GM23338 (cell line): Measurements from ENCODE around the gene PPP6R3. TPM values are rescaled to one million over a fixed set of nuclear protein-coding genes. Genes with fewer than 3 reads are reported as not detected.

Source experiments
- ATAC-seq: fragments of 200-7000 bp; cut with Tn5 transposase; 3 replicates; pipeline ENCODE4 v1.9.1; 2020
- DNase-seq: peaks from one replicate; pipeline ENCODE4 v3.0.0-alpha.2; 2015; ENCODE audit warnings: low spot score
- H2AFZ ChIP-seq: fragments of 200-600 bp; sonication (generic); 2 replicates; pipeline ENCODE4 v1.8.0; 2016; ENCODE audit warnings: antibody characterized with exemption, mild to moderate bottlenecking, moderate library complexity
- H3F3A ChIP-seq: fragments of 200-600 bp; sonication (generic); replicated peaks from 2 replicates; pipeline ENCODE4 v1.8.0; 2017; ENCODE audit warnings: antibody characterized with exemption, mixed run types, low read depth
- H3K27ac ChIP-seq: fragments of 200-600 bp; sonication (generic); 2 replicates; pipeline ENCODE4 v1.6.1; 2016; ENCODE audit warnings: low read depth
- H3K27me3 ChIP-seq: fragments of 200-600 bp; sonication (generic); 2 replicates; pipeline ENCODE4 v1.8.0; 2016; ENCODE audit warnings: mild to moderate bottlenecking, mixed run types, moderate library complexity; ENCODE audit not compliant: insufficient read depth
- H3K36me3 ChIP-seq: fragments of 200-600 bp; sonication (generic); 2 replicates; pipeline ENCODE4 v1.8.0; 2016; ENCODE audit warnings: mild to moderate bottlenecking; ENCODE audit not compliant: insufficient read depth
- H3K4me1 ChIP-seq: fragments of 200-600 bp; sonication (generic); 2 replicates; pipeline ENCODE4 v1.8.0; 2016; ENCODE audit warnings: mild to moderate bottlenecking, moderate library complexity; ENCODE audit not compliant: insufficient read depth
- H3K4me2 ChIP-seq: fragments of 200-600 bp; sonication (generic); 2 replicates; pipeline ENCODE4 v1.7.1; 2017; ENCODE audit warnings: mixed run types
- H3K4me3 ChIP-seq: fragments of 200-600 bp; sonication (generic); 2 replicates; pipeline ENCODE4 v1.6.1; 2016; ENCODE audit warnings: mixed run types
- H3K79me2 ChIP-seq: fragments of 200-600 bp; sonication (generic); replicated peaks from 2 replicates; pipeline ENCODE4 v1.8.0; 2017; ENCODE audit warnings: mild to moderate bottlenecking; ENCODE audit not compliant: insufficient read depth
- H3K9me2 ChIP-seq: fragments of 200-600 bp; sonication (generic); 2 replicates; pipeline ENCODE4 v1.8.0; 2017; ENCODE audit not compliant: insufficient read depth
- H4K20me1 ChIP-seq: fragments of 200-600 bp; sonication (generic); replicated peaks from 2 replicates; pipeline ENCODE4 v1.8.0; 2017; ENCODE audit warnings: mild to moderate bottlenecking; ENCODE audit not compliant: insufficient read depth
- H3K27ac Mint-ChIP-seq: 2 replicates; pipeline ENCODE4 v1.8.0; 2020; ENCODE audit warnings: inconsistent platforms, mild to moderate bottlenecking, moderate library complexity, mixed read lengths
- H3K27me3 Mint-ChIP-seq: 3 replicates; pipeline ENCODE4 v1.8.0; 2022; ENCODE audit warnings: low read depth, mild to moderate bottlenecking, moderate library complexity, mixed read lengths, inconsistent platforms; ENCODE audit not compliant: insufficient read depth, poor library complexity
- H3K36me3 Mint-ChIP-seq: 3 replicates; pipeline ENCODE4 v1.8.0; 2021; ENCODE audit warnings: low read depth, mild to moderate bottlenecking, inconsistent platforms, moderate library complexity, mixed read lengths
- H3K4me1 Mint-ChIP-seq: 3 replicates; pipeline ENCODE4 v1.8.0; 2020; ENCODE audit warnings: mild to moderate bottlenecking, inconsistent platforms, mixed read lengths
- H3K4me3 Mint-ChIP-seq: 3 replicates; pipeline ENCODE4 v1.8.0; 2021; ENCODE audit warnings: moderate library complexity, mild to moderate bottlenecking, inconsistent platforms, mixed read lengths
- H3K9me3 Mint-ChIP-seq: 3 replicates; pipeline ENCODE4 v1.8.0; 2020; ENCODE audit warnings: moderate library complexity, mild to moderate bottlenecking, inconsistent platforms, mixed read lengths
- CREB1 ChIP-seq: fragments of 250-450 bp; sonication (Bioruptor Pico); IDR thresholded peaks from 2 replicates; pipeline ENCODE4 v1.5.0; 2020; ENCODE audit warnings: low read depth, mild to moderate bottlenecking, moderate library complexity
- JUNB ChIP-seq: IDR thresholded peaks from one replicate; pipeline ENCODE4 v1.6.1; 2016; ENCODE audit warnings: antibody characterized with exemption; ENCODE audit not compliant: unreplicated experiment
- POLR2AphosphoS5 ChIP-seq: IDR thresholded peaks from 2 replicates; pipeline ENCODE4 v1.6.1; 2016; ENCODE audit warnings: antibody characterized with exemption, low read depth
- STAT1 ChIP-seq: IDR thresholded peaks from one replicate; pipeline ENCODE4 v1.6.1; 2016; ENCODE audit warnings: antibody characterized with exemption; ENCODE audit not compliant: unreplicated experiment
- ZNF114 ChIP-seq: fragments of 250-450 bp; sonication (Bioruptor Pico); IDR thresholded peaks from 2 replicates; pipeline ENCODE4 v1.5.0; 2020; ENCODE audit warnings: mild to moderate bottlenecking, moderate library complexity
- ZNF331 ChIP-seq: fragments of 250-450 bp; sonication (Bioruptor Pico); IDR thresholded peaks from 2 replicates; pipeline ENCODE4 v1.5.0; 2020; ENCODE audit warnings: low read depth, mild to moderate bottlenecking, moderate library complexity
- polyA plus RNA-seq: library from polyadenylated mRNA; unstranded; fragments of >200 nt; fragmentation: Nextera tagmentation; extraction: Ambion mirVana; gene quantifications from 2 replicates; pipeline ENCODE4 v1.2.1, GENCODE V29; 2016
- total RNA-seq: library from RNA; depleted of rRNA; stranded (reverse); fragments of >200 nt; shearing (Covaris generic); gene quantifications from 2 replicates; pipeline ENCODE4 v1.2.3, GENCODE V29; 2014
- TF ChIP-seq, protein P1 (sequence below): fragments of 250-450 bp; sonication (Bioruptor Pico); IDR thresholded peaks from 2 replicates; pipeline ENCODE4 v1.5.0; 2020; ENCODE audit warnings: mild to moderate bottlenecking, moderate library complexity
- TF ChIP-seq, protein P2 (sequence below), 2 experiments: fragments of 200-600 bp in 1 of 2; sonication (generic) in 1 of 2; conservative IDR thresholded peaks; 2 replicates each; pipeline versions ENCODE4 v1.5.1 to v1.6.1; 2016 to 2017; ENCODE audit warnings: antibody characterized with exemption in 2 of 2, low read depth in 2 of 2, mild to moderate bottlenecking in 2 of 2, moderate library complexity in 1 of 2

PPP6R3 gene
- total and polyA plus RNA-seq, 2 experiments from 2014 or later: 170 to 268 TPM

DNA sequence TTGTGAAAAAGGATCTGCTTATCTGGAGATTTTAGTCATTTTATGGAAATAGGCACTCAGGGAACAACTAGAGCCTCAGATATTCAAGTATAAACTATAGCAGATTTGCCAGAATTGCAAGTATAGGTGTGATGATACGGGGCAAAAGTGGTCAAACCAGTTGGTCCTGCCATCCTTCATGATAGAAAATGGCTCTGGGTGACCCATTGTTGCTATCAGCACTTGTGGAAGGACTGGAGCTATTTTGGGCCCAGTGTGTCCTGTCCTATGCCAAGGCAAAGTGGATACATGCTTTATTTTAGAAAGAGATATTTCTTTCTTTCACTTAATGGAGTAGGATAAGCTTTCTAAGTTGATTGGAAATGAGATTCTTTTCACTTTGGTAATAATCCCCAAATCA lies 85.2 kb downstream of the PPP6R3 start (continued):
- TF ChIP-seq, protein P1, sequence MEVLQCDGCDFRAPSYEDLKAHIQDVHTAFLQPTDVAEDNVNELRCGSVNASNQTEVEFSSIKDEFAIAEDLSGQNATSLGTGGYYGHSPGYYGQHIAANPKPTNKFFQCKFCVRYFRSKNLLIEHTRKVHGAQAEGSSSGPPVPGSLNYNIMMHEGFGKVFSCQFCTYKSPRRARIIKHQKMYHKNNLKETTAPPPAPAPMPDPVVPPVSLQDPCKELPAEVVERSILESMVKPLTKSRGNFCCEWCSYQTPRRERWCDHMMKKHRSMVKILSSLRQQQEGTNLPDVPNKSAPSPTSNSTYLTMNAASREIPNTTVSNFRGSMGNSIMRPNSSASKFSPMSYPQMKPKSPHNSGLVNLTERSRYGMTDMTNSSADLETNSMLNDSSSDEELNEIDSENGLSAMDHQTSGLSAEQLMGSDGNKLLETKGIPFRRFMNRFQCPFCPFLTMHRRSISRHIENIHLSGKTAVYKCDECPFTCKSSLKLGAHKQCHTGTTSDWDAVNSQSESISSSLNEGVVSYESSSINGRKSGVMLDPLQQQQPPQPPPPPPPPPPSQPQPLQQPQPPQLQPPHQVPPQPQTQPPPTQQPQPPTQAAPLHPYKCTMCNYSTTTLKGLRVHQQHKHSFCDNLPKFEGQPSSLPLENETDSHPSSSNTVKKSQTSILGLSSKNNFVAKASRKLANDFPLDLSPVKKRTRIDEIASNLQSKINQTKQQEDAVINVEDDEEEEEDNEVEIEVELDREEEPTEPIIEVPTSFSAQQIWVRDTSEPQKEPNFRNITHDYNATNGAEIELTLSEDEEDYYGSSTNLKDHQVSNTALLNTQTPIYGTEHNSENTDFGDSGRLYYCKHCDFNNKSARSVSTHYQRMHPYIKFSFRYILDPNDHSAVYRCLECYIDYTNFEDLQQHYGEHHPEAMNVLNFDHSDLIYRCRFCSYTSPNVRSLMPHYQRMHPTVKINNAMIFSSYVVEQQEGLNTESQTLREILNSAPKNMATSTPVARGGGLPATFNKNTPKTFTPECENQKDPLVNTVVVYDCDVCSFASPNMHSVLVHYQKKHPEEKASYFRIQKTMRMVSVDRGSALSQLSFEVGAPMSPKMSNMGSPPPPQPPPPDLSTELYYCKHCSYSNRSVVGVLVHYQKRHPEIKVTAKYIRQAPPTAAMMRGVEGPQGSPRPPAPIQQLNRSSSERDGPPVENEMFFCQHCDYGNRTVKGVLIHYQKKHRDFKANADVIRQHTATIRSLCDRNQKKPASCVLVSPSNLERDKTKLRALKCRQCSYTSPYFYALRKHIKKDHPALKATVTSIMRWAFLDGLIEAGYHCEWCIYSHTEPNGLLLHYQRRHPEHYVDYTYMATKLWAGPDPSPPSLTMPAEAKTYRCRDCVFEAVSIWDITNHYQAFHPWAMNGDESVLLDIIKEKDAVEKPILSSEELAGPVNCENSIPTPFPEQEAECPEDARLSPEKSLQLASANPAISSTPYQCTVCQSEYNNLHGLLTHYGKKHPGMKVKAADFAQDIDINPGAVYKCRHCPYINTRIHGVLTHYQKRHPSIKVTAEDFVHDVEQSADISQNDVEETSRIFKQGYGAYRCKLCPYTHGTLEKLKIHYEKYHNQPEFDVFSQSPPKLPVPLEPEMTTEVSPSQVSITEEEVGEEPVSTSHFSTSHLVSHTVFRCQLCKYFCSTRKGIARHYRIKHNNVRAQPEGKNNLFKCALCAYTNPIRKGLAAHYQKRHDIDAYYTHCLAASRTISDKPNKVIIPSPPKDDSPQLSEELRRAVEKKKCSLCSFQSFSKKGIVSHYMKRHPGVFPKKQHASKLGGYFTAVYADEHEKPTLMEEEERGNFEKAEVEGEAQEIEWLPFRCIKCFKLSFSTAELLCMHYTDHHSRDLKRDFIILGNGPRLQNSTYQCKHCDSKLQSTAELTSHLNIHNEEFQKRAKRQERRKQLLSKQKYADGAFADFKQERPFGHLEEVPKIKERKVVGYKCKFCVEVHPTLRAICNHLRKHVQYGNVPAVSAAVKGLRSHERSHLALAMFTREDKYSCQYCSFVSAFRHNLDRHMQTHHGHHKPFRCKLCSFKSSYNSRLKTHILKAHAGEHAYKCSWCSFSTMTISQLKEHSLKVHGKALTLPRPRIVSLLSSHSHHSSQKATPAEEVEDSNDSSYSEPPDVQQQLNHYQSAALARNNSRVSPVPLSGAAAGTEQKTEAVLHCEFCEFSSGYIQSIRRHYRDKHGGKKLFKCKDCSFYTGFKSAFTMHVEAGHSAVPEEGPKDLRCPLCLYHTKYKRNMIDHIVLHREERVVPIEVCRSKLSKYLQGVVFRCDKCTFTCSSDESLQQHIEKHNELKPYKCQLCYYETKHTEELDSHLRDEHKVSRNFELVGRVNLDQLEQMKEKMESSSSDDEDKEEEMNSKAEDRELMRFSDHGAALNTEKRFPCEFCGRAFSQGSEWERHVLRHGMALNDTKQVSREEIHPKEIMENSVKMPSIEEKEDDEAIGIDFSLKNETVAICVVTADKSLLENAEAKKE (CRISPR knock-in tag): no peak

DNA sequence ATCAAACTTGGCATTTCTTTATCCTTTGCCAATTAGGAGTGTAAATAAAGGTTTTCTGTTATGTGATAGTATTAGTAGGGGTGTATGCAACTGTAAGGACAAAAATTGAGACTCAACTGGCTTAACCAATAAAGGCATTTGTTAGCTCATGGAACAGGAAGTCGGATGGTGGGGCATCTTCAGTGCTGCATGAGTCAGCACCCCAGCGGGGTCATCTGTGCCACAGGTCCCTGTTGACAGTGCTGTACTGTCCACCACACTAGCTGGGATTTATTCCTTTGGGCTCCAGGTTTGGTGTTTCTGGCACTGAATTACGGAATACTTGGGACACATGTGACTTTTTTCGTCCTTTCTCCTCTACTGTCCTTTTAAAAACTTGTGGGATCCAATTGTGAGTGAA lies 86.0 kb downstream of the PPP6R3 start:
- ATAC-seq (no peak), DNase-seq (no peak)
- H3K27me3 ChIP-seq: no peaks in the 10 kb centered on the region
- peaks cover 21% of the 10 kb centered on the region for H3K4me1 ChIP-seq
- Mint-ChIP-seq H3K27ac (peak overlapping the region; percentile 69), H3K27me3 (peaks cover 8% of the 10 kb centered on the region), H3K36me3 (peaks cover 68% of the 10 kb centered on the region), H3K4me1 (peaks cover 59% of the 10 kb centered on the region), H3K9me3 (no peaks in the 10 kb centered on the region), H3K4me3 (no peak overlapping the region)
- no peak overlapping the region for H2AFZ ChIP-seq
- H3K4me2 ChIP-seq: no peak overlapping the region
- peaks cover 4% of the 10 kb centered on the region; the same call in 1 of the 2 replicates for H3F3A ChIP-seq
- H3K36me3 ChIP-seq: peaks cover 8% of the 10 kb centered on the region; the same call in 1 of the 2 replicates
- H3K27ac ChIP-seq: no peak overlapping the region
- no peak overlapping the region for H3K4me3 ChIP-seq
- no peaks in the 10 kb centered on the region for H3K9me2 ChIP-seq
- peaks cover 85% of the 10 kb centered on the region for H3K79me2 ChIP-seq
- peaks cover 32% of the 10 kb centered on the region; the same call in 1 of the 2 replicates for H4K20me1 ChIP-seq
- no peak for TF ChIP-seq STAT1
- TF ChIP-seq, protein P2, sequence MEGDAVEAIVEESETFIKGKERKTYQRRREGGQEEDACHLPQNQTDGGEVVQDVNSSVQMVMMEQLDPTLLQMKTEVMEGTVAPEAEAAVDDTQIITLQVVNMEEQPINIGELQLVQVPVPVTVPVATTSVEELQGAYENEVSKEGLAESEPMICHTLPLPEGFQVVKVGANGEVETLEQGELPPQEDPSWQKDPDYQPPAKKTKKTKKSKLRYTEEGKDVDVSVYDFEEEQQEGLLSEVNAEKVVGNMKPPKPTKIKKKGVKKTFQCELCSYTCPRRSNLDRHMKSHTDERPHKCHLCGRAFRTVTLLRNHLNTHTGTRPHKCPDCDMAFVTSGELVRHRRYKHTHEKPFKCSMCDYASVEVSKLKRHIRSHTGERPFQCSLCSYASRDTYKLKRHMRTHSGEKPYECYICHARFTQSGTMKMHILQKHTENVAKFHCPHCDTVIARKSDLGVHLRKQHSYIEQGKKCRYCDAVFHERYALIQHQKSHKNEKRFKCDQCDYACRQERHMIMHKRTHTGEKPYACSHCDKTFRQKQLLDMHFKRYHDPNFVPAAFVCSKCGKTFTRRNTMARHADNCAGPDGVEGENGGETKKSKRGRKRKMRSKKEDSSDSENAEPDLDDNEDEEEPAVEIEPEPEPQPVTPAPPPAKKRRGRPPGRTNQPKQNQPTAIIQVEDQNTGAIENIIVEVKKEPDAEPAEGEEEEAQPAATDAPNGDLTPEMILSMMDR (conservative IDR thresholded peaks at IDR 0.05; ENCODE audit: low read depth in 2 of 2): no peak
- no peak for TF ChIP-seq ZNF331 (CRISPR knock-in tag)
- no peak for TF ChIP-seq ZNF114 (CRISPR knock-in tag)
- TF ChIP-seq, protein P1 (CRISPR knock-in tag): no peak
- no peak for TF ChIP-seq POLR2AphosphoS5
- TF ChIP-seq CREB1 (CRISPR knock-in tag): no peak
- no peak for TF ChIP-seq JUNB
